ENCODE data around the gene DTNB.

The DTNB gene

DNA sequence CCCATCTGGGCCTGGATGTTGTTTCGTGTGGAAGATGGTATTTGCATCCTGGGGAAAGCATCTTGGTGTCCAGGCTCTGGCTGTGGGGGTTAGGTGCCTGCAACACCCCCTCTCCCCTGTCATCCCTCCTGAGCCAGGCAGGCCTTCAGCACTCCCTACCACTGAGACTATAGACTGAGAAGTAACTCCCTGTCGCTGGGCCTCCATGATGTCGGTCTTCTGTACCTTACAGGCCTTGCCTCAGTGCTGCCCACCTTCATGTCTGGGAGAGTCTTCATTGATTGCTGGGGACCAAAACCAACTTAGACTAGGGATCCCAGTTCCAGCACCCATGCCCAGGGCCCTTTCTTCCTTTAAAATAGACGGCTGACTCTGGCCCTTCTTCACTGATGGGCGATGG is 298.6 kb downstream of the DTNB start:
- H3K4me3 ChIP-seq (replicated peaks; ENCODE audit: low read depth, low read length): no peak overlapping the region
- TF ChIP-seq, protein P1, sequence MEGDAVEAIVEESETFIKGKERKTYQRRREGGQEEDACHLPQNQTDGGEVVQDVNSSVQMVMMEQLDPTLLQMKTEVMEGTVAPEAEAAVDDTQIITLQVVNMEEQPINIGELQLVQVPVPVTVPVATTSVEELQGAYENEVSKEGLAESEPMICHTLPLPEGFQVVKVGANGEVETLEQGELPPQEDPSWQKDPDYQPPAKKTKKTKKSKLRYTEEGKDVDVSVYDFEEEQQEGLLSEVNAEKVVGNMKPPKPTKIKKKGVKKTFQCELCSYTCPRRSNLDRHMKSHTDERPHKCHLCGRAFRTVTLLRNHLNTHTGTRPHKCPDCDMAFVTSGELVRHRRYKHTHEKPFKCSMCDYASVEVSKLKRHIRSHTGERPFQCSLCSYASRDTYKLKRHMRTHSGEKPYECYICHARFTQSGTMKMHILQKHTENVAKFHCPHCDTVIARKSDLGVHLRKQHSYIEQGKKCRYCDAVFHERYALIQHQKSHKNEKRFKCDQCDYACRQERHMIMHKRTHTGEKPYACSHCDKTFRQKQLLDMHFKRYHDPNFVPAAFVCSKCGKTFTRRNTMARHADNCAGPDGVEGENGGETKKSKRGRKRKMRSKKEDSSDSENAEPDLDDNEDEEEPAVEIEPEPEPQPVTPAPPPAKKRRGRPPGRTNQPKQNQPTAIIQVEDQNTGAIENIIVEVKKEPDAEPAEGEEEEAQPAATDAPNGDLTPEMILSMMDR (IDR thresholded peaks at IDR 0.05; ENCODE audit: low read length, missing control alignments): no peak
- no peak for DNase-seq (ENCODE audit: low read depth)

- no peak for DNase-seq (ENCODE audit: low read depth)
- TF ChIP-seq, protein P1 (IDR thresholded peaks at IDR 0.05; ENCODE audit: low read length, missing control alignments): no peak
- H3K4me3 ChIP-seq (replicated peaks; ENCODE audit: low read depth, low read length): no peak overlapping the region
These were observed 299.0 kb downstream of the DTNB start for GRCh38 chr2:25374411-25374810.

DNA sequence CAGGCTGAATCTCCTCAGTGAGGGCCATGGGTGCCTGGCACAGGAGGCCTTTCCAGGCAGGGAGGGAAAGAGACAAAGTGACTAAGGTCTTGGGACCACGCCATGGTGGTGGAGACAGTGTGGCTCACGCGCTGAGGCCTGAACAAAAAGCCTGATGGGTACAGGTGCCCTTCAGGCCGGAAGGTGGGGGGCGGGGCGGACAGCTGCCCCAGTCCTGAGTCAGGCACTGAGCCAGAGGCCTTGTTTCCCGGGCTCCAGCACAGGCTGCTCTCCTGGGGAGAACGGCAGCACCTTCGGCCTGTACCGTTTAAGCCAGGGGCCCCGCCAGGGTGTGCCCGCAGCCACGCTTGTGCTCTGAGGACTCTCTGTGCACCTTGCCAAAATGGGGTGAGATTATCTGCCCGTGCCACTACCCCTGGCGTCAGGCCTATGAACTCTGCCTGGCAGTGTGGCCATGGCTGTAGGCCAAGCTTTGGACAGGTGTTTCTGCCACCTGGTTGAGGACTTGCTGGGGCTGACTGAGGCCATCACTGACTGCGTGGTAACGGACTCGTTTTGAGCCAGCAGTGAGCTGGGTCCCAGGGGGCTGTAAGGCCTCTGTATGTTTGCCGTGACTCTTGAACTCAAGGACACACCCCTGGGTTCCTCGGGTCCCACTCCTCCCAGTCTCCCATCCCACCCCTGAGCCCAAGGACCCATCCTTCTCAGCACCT is 300.0 kb downstream of the DTNB start:
- TF ChIP-seq, protein P1 (IDR thresholded peaks at IDR 0.05; ENCODE audit: low read length, missing control alignments): no peak
- no peak overlapping the region for H3K4me3 ChIP-seq (replicated peaks; ENCODE audit: low read depth, low read length)
- DNase-seq (ENCODE audit: low read depth): no peak

DNA sequence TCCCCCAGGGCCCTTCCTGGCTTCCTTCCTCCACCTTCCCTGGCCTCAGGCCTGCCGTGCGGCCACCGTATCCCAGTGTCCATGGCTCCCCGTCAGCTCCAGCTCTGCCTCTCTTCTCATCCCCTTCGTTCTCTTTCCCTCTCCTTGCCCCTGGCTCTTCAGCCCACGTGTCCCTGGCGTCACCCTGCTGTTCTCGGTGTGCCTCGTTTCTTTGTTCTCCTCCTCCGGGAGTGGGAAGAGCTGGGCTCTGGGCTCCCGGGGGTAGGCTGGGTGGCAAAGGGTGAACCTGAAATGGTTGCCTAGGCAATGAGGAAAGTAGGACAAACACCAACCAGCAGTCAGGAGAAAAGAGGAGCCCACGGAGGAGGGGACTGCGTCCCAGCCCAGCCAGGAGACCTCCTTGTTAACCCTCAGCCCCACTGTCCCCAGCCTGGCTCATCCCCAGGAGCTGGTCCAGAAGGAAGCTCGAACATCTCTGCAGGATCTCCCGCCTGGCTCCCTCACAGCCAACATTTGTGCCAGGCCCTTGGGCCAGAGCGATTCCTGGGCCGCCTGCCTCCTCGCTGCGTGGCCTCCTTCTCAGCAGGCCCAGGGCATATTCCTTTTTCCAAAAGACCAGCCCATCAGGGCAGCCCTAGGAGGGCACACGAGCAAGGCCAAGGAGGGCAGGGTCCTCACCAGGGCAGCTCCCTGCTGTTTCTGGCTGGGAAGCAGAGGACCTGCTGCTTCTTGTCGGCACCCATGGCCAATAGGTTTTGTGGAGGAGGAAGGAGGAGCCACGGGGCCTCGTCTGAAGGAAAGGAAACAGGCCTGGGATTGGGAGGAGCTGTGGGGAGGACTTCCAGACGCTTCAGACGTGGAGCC is 300.7 kb downstream of the DTNB start:
- DNase-seq (ENCODE audit: low read depth): no peak
- TF ChIP-seq, protein P1 (IDR thresholded peaks at IDR 0.05; ENCODE audit: low read length, missing control alignments): no peak
- no peak overlapping the region for H3K4me3 ChIP-seq (replicated peaks; ENCODE audit: low read depth, low read length)

DNA sequence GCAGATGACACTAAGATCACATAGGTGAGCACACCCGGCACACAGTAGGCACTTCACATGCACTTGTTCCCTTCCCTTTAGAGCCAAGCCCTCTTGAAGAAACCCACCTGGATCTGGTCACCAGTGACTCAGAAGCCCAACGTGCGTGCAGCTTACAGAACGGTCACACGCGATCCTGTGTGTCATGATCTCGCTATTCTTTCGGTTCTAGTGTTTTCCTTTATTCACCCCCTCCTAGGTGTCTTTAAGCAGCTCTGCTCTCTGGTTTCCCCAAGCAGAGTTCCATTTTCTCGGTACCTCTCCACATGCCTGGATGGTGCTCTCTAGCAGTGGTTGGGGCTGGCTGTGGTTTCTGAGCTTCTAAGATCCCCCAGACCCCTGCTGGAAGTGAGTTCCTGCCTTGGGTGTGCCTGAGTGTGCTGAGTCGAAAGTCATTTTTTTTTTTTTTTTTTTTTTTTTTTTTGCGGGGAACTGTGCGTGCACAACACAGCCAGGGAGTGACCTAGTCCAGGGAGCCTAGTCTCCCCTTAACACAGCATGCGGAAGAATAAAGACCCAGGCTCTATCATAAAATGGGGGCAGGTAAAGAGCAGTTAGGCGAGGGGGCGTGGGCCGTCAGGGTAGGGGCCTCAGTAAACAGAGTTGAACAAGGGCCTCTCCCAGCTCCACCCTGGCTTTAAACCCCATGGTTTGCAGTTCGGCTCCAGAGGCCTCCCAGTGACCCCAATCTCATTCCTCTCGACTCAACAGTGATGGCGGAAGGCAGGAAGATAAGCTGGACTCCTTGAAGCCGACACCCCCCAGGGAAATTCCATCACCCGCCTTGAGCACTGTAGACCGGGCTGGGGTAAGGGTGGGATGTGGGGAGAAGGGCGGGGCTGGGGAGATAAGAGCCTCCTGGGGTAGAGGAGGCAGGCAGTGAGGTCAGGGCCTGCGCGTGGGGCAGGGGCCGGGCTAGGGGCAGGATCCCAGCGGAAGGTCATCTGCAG is 301.8 kb downstream of the DTNB start:
- TF ChIP-seq, protein P1 (IDR thresholded peaks at IDR 0.05; ENCODE audit: low read length, missing control alignments): no peak
- DNase-seq (ENCODE audit: low read depth): no peak
- H3K4me3 ChIP-seq (replicated peaks; ENCODE audit: low read depth, low read length): no peak overlapping the region

- TF ChIP-seq, protein P1 (IDR thresholded peaks at IDR 0.05; ENCODE audit: low read length, missing control alignments): no peak
- no peak overlapping the region for H3K4me3 ChIP-seq (replicated peaks; ENCODE audit: low read depth, low read length)
- DNase-seq (ENCODE audit: low read depth): no peak
These were observed 303.5 kb downstream of the DTNB start for GRCh38 chr2:25369876-25370275.

Measured in fibroblast of pulmonary artery (primary cell).